Stomach (tissue), 4 donors: Measurements from ENCODE around the gene FRMD5.

Source experiments
- CTCF ChIP-seq, 7 experiments: fragments of 450-650 bp in 4 of 7; fragments of 200-600 bp in 3 of 7; sonication (generic) in 3 of 7; IDR thresholded peaks; one replicate each; pipeline ENCODE4 v1.5.1; 2016 to 2019; ENCODE audit warnings: antibody characterized with exemption in 7 of 7, control low read depth in 2 of 7, mild to moderate bottlenecking in 1 of 7
- EP300 ChIP-seq: sonication (generic); formaldehyde crosslinking; IDR thresholded peaks from one replicate; pipeline ENCODE4 v1.6.1; 2017; ENCODE audit warnings: antibody characterized with exemption
- POLR2A ChIP-seq, 4 donors: fragments of 450-650 bp; IDR thresholded peaks; one replicate each; pipeline ENCODE4 v1.6.1; 2016; ENCODE audit warnings: antibody characterized with exemption in 4 of 4, control low read depth in 2 of 4, mild to moderate bottlenecking in 1 of 4, moderate library complexity in 1 of 4
- POLR2AphosphoS5 ChIP-seq, 3 donors: sonication (generic); formaldehyde crosslinking; IDR thresholded peaks; one replicate each; pipeline ENCODE4 v1.6.1; 2016; ENCODE audit warnings: antibody characterized with exemption in 3 of 3

GRCh38 chr15:43826508-43827341 is 368.3 kb downstream of the FRMD5 start, which contains the start of gene WDR76:
- TF ChIP-seq EP300 (no peak), CTCF (IDR thresholded peaks at IDR 0.05) (no peak), POLR2A (IDR thresholded peaks at IDR 0.05) (no peak), POLR2AphosphoS5 (IDR thresholded peaks at IDR 0.05) (peak; percentile 51 to 69 (median 52))
